ENCODE results near the gene UNC5A.
"Not testable (repeated sequence)": the region's sequence is repeated elsewhere in the genome, so short reads cannot be mapped to it uniquely, and the experiment has no call there.

Gene UNC5A

GRCh38 chr5:176866707-176867310 is 56.5 kb downstream of the UNC5A start:
- DNase-seq: no peak

- no peak for DNase-seq
These were observed 57.8 kb downstream of the UNC5A start for GRCh38 chr5:176868126-176868525.

DNA sequence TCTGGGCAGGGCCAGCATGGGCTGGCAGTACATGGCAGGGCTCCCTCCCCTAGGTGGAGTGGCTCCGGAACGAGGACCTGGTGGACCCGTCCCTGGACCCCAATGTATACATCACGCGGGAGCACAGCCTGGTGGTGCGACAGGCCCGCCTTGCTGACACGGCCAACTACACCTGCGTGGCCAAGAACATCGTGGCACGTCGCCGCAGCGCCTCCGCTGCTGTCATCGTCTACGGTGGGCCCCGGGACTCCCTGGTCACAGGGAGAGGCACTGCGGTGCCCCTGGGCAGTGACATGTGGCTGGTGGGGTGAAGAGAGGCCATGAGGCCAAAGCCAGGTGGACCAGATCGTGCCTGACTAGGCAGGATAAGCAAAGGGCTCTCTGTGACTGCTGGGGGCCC is 58.4 kb downstream of the UNC5A start:
- no peak for DNase-seq

DNA sequence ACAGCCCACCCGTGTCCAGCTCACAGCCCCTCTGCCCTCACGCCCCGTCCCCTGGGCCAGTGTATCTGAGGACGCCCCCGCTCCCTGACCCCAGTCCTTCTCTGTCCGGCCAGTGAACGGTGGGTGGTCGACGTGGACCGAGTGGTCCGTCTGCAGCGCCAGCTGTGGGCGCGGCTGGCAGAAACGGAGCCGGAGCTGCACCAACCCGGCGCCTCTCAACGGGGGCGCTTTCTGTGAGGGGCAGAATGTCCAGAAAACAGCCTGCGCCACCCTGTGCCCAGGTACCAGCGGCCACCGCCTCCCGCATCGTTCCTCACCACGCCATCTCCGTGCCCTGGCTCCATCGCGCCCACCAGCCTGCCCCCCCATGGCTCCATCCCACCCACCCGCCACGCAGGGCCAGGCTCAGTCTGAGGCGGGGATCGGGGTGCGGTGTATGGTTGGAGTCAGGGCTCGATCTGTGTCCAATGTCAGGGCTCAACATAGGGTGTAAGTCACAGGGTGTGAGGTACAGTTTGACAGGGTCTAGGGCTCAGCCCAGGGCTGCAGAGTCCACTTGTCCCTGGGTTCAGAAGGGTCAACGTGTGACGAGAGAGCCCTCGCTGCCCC is 59.2 kb downstream of the UNC5A start:
- no peak for DNase-seq

GRCh38 chr5:176870110-176870591 is 59.8 kb downstream of the UNC5A start:
- no peak for DNase-seq

- not testable (repeated sequence) for DNase-seq
These were observed 60.3 kb downstream of the UNC5A start for GRCh38 chr5:176870644-176871043.

DNA sequence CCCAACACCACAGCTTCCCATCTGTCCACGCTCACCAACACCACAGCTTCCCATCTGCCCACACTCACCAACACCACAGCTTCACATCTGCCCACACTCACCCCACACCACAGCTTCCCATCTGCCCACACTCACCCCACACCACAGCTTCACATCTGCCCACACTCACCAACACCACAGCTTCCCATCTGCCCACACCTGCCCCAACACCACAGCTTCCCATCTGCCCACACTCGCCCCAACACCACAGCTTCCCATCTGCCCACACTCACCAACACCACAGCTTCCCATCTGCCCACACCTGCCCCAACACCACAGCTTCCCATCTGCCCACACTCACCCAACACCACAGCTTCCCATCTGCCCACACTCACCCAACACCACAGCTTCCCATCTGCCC is 62.2 kb downstream of the UNC5A start:
- not testable (repeated sequence) for DNase-seq

DNA sequence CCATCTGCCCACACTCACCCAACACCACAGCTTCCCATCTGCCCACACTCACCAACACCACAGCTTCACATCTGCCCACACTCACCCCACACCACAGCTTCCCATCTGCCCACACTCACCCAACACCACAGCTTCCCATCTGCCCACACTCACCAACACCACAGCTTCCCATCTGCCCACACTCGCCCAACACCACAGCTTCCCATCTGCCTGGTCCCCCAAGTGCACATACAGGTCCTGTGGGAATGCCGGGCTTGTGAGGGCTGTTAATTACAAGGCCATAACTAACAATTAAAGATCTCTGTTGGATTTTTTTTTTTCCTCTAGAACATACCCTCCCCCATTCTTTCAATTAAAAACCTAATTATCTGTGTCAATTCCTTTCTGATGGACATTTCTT is 62.7 kb downstream of the UNC5A start:
- DNase-seq: not testable (repeated sequence)

- DNase-seq: no peak
These were observed 63.3 kb downstream of the UNC5A start for GRCh38 chr5:176873541-176874172.

DNA sequence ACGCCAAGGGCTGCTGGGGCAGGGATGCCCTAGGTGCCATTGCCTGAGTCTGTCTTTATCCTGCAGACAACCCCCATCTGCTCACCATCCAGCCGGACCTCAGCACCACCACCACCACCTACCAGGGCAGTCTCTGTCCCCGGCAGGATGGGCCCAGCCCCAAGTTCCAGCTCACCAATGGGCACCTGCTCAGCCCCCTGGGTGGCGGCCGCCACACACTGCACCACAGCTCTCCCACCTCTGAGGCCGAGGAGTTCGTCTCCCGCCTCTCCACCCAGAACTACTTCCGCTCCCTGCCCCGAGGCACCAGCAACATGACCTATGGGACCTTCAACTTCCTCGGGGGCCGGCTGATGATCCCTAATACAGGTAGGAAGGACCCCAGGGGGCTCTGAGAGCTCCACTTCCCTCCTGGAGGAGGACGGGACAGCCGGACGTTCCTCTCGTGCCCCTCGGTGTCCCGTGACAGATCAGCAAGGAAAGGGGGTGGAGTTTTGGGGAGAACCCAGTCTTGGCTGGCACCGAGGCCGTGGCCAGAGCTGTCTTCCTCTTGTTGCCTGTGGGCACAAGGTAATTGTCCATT is 63.9 kb downstream of the UNC5A start:
- DNase-seq: no peak

DNA sequence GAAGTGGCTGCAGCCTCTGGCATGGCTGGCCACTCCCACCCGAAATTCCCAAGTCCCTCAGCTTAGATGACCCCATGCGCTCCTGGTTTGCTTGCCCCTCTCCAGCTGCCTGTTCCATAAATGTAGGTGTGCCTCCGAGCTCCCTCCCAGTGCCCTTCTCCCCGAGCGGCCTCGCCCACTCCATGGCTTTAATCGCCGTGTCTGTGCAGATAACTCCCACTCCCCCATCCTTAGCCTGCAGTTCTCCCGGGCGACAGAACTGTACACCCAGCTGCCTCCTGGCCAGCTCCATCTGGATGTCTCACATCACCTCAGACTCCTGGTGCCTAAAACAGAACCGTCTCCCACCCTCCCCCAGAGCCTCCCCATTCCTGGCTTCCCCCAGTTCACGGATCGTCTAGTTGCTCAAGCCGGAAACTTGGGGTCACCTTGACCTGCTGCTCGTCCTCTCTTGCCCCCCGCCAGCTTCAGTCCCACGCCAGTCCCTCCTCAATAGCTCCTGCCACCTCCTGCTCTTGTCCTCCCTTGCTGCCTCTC is 64.7 kb downstream of the UNC5A start:
- no peak for DNase-seq

DNA sequence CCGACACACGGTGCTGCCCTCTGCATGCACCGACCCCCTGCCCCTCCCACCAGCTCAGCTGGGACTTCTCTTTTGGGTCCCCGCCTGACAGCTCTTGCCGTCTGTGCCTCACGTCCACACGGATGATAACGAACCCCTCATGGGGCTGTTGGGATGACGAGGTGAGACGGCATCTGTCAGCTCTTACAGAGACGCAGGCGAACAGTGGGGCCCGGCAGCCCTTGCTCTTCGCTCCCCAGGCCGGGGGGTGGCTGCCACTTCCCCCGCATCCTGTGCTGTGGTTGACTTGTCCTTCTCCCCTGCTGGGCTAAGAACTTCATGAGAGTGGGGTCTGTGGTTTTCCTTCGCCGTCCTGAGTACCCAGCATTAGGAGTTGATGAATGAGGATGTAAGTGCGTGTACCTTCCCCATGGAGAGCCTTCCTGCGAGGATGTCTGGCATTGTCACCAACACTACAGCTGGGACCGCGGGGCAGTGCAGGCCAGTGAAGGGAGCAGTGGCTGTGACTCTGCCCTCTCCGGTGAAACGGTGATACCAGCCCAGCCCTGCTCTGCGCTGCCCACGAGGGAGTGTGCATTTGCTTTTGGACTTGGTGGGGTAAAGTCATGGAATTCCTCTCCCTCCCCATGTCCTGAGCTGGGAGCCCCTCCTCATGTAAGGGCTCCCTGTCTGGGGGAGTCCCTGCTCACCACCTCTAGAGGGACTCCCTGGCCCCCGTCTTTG is 65.6 kb downstream of the UNC5A start:
- no peak for DNase-seq

- DNase-seq: no peak
These were observed 66.4 kb downstream of the UNC5A start for GRCh38 chr5:176876506-176877431.

- no peak for DNase-seq
These were observed 67.5 kb downstream of the UNC5A start for GRCh38 chr5:176877793-176878331.

GRCh38 chr5:176878463-176878862 is 68.1 kb downstream of the UNC5A start:
- no peak for DNase-seq

- no peak for DNase-seq
These were observed 68.7 kb downstream of the UNC5A start for GRCh38 chr5:176878906-176879662.

- no peak for DNase-seq
These were observed 69.5 kb downstream of the UNC5A start for GRCh38 chr5:176879663-176880361.

GRCh38 chr5:176880366-176881020 is 70.1 kb downstream of the UNC5A start:
- no peak for DNase-seq

GRCh38 chr5:176881021-176881749 is 70.8 kb downstream of the UNC5A start:
- DNase-seq: no peak

Measured in activated CD8-positive, alpha-beta memory T cell treated with anti-CD3 and anti-CD28 coated beads, Interleukin-2, amount 50 U/mL, for 48 hours (primary cell).